Neuronal stem cell (in vitro differentiated cells): ENCODE measurements around the gene ATAD3C.
"Not testable (repeated sequence)": the region's sequence is repeated elsewhere in the genome, so short reads cannot be mapped to it uniquely, and the experiment has no call there.

Source experiments
- DNase-seq: peaks from one replicate; pipeline ENCODE4 v3.0.0-alpha.2; 2013; ENCODE audit warnings: low spot score
- H2AFZ ChIP-seq: one replicate; pipeline ENCODE4 v1.6.1; 2013; ENCODE audit warnings: mild to moderate bottlenecking, low read length, inconsistent platforms
- H2AK5ac ChIP-seq: 2 replicates; pipeline ENCODE4 v1.6.1; 2013; ENCODE audit warnings: low read depth, mild to moderate bottlenecking, inconsistent platforms, low read length, moderate library complexity, mixed read lengths
- H2BK120ac ChIP-seq: 2 replicates; pipeline ENCODE4 v1.6.1; 2013; ENCODE audit warnings: low read depth, mild to moderate bottlenecking, inconsistent platforms, low read length, moderate library complexity, mixed read lengths
- H2BK12ac ChIP-seq: one replicate; pipeline ENCODE4 v1.6.1; 2013; ENCODE audit warnings: low read length, inconsistent platforms
- H2BK15ac ChIP-seq: 2 replicates; pipeline ENCODE4 v1.6.1; 2013; ENCODE audit warnings: mild to moderate bottlenecking, low read length, inconsistent platforms, mixed read lengths
- H2BK5ac ChIP-seq: one replicate; pipeline ENCODE4 v1.6.1; 2013; ENCODE audit warnings: inconsistent platforms, mild to moderate bottlenecking, low read length, moderate library complexity
- H3K14ac ChIP-seq: one replicate; pipeline ENCODE4 v1.6.1; 2013; ENCODE audit warnings: low read length, inconsistent platforms
- H3K18ac ChIP-seq: 2 replicates; pipeline ENCODE4 v1.6.1; 2013; ENCODE audit warnings: low read length, inconsistent platforms
- H3K23ac ChIP-seq: 2 replicates; pipeline ENCODE4 v1.6.1; 2013; ENCODE audit warnings: low read depth, mild to moderate bottlenecking, mixed read lengths, low read length, inconsistent platforms; ENCODE audit not compliant: poor library complexity
- H3K27ac ChIP-seq: replicated peaks from 3 replicates; pipeline ENCODE4 v1.5.1; 2013; ENCODE audit warnings: low read length, inconsistent platforms
- H3K27me3 ChIP-seq, 3 experiments: 2 replicates each; pipeline ENCODE4 v1.6.1; 2013; ENCODE audit warnings: low read length in 3 of 3, mild to moderate bottlenecking in 2 of 3, inconsistent platforms in 1 of 3, low read depth in 1 of 3, mixed read lengths in 1 of 3, moderate library complexity in 1 of 3; ENCODE audit not compliant: control insufficient read depth in 3 of 3, insufficient read depth in 3 of 3
- H3K36me3 ChIP-seq, 2 donors: replicated peaks in 1 of 2; 2 replicates each; pipeline ENCODE4 v1.6.1; 2013; ENCODE audit warnings: low read length in 2 of 2; ENCODE audit not compliant: control insufficient read depth in 2 of 2, insufficient read depth in 2 of 2
- H3K4ac ChIP-seq: 2 replicates; pipeline ENCODE4 v1.6.1; 2013; ENCODE audit warnings: inconsistent platforms, mild to moderate bottlenecking, low read length, moderate library complexity
- H3K4me1 ChIP-seq, 2 donors: 1 replicate in 1 of 2; 2 replicates in 1 of 2; pipeline ENCODE4 v1.6.1; 2013; ENCODE audit warnings: low read length in 2 of 2, low read depth in 1 of 2; ENCODE audit not compliant: control insufficient read depth in 2 of 2, insufficient read depth in 1 of 2
- H3K4me2 ChIP-seq: one replicate; pipeline ENCODE4 v1.6.1; 2013; ENCODE audit warnings: mild to moderate bottlenecking, low read length, inconsistent platforms; ENCODE audit not compliant: insufficient read depth, poor library complexity, severe bottlenecking
- H3K4me3 ChIP-seq, 2 donors: 2 replicates each; pipeline ENCODE4 v1.5.1; 2013; ENCODE audit warnings: low read length in 2 of 2, mild to moderate bottlenecking in 2 of 2, inconsistent platforms in 1 of 2, moderate library complexity in 1 of 2
- H3K79me1 ChIP-seq: one replicate; pipeline ENCODE4 v1.6.1; 2013; ENCODE audit warnings: low read depth, mild to moderate bottlenecking, inconsistent platforms, low read length, moderate library complexity
- H3K9ac ChIP-seq: one replicate; pipeline ENCODE4 v1.6.1; 2013; ENCODE audit warnings: mild to moderate bottlenecking, low read depth, low read length, inconsistent platforms; ENCODE audit not compliant: poor library complexity
- H3K9me3 ChIP-seq, 2 donors: replicated peaks in 1 of 2; 2 replicates each; pipeline versions ENCODE3 to v1.6.1; 2013; ENCODE audit warnings: low read length in 2 of 2, mild to moderate bottlenecking in 2 of 2, inconsistent platforms in 1 of 2, low read depth in 1 of 2, mixed read lengths in 1 of 2, moderate library complexity in 1 of 2; ENCODE audit not compliant: control insufficient read depth in 2 of 2, insufficient read depth in 1 of 2
- H4K8ac ChIP-seq: one replicate; pipeline ENCODE4 v1.6.1; 2013; ENCODE audit warnings: low read depth, mild to moderate bottlenecking, inconsistent platforms, low read length, moderate library complexity
- H4K91ac ChIP-seq: one replicate; pipeline ENCODE4 v1.6.1; 2013; ENCODE audit warnings: low read length, low read depth, mild to moderate bottlenecking, inconsistent platforms; ENCODE audit not compliant: poor library complexity
- WGBS, 2 donors: extraction: QIAGEN DNeasy Blood & Tissue Kit; methylation state at CpG; one replicate each; pipeline ENCODE4 v1.1.7; 2013; ENCODE audit warnings: missing lambda C conversion rate in 2 of 2, mixed read lengths in 1 of 2; ENCODE audit not compliant: insufficient read length in 2 of 2, insufficient replicate concordance in 1 of 2; ENCODE audit errors: extremely low coverage in 2 of 2; 5-methylcytosine and 5-hydroxymethylcytosine counted together

Gene ATAD3C

GRCh38 chr1:1485755-1486317 lies 36.3 kb downstream of the ATAD3C start:
- not testable (repeated sequence) for H2AFZ ChIP-seq, H2BK120ac ChIP-seq, H3K9me3 ChIP-seq, H3K14ac ChIP-seq, H4K91ac ChIP-seq, H3K4ac ChIP-seq, H3K4me1 ChIP-seq, H3K23ac ChIP-seq, H2BK12ac ChIP-seq, H4K8ac ChIP-seq, H2BK15ac ChIP-seq, H3K4me2 ChIP-seq, H3K18ac ChIP-seq, H3K4me3 ChIP-seq, H3K27ac ChIP-seq, H3K9ac ChIP-seq, DNase-seq, H3K79me1 ChIP-seq, H2AK5ac ChIP-seq, H3K27me3 ChIP-seq, H2BK5ac ChIP-seq
- peaks cover 19 to 71% of the 10 kb centered on the region in 2 donors for H3K36me3 ChIP-seq
- WGBS, 2 donors, result no CpG with 5 or more reads among the region's 31 CpGs

GRCh38 chr1:1487701-1488100 lies 38.2 kb downstream of the ATAD3C start:
- Histone ChIP-seq H3K36me3 (peaks cover 26 to 78% of the 10 kb centered on the region in 2 donors), H4K8ac (peak overlapping the region; percentile 65), H2BK120ac (no peak overlapping the region), H3K4ac (no peak overlapping the region), H3K14ac (no peak overlapping the region), H3K23ac (peak overlapping the region; percentile 55), H3K9me3 (peaks cover 3 to 15% of the 10 kb centered on the region in 2 donors), H3K79me1 (no peaks in the 10 kb centered on the region), H3K27me3 (no peaks in the 10 kb centered on the region), H3K4me2 (no peak overlapping the region), H3K4me3 (no peak overlapping the region), H3K4me1 (no peaks in the 10 kb centered on the region), H2BK12ac (no peak overlapping the region), H3K9ac (no peak overlapping the region), H2BK5ac (no peak overlapping the region), H3K18ac (no peak overlapping the region), H2AFZ (no peak overlapping the region), H2BK15ac (no peak overlapping the region), H3K27ac (no peak overlapping the region), H2AK5ac (no peak overlapping the region), H4K91ac (no peak overlapping the region)
- DNase-seq, result no peak
- WGBS, 2 donors, result no CpG with 5 or more reads among the region's 18 CpGs

- no peak overlapping the region for H2AFZ ChIP-seq
- H3K4me2 ChIP-seq, result no peak overlapping the region
- H3K79me1 ChIP-seq, result no peaks in the 10 kb centered on the region
- H4K8ac ChIP-seq, result no peak overlapping the region
- H3K4ac ChIP-seq, result no peak overlapping the region
- no peak overlapping the region for H2BK12ac ChIP-seq
- no peak overlapping the region for H3K9ac ChIP-seq
- H2BK5ac ChIP-seq, result no peak overlapping the region
- H3K4me1 ChIP-seq, result no peaks in the 10 kb centered on the region
- no peak for DNase-seq
- H3K27ac ChIP-seq, result no peak overlapping the region
- no peak overlapping the region for H3K18ac ChIP-seq
- peaks cover 3 to 20% of the 10 kb centered on the region in 2 donors for H3K9me3 ChIP-seq
- no peak overlapping the region for H2BK15ac ChIP-seq
- no peak overlapping the region for H2BK120ac ChIP-seq
- peaks cover 24 to 74% of the 10 kb centered on the region in 2 donors for H3K36me3 ChIP-seq
- no peak overlapping the region for H3K4me3 ChIP-seq
- no peak overlapping the region for H3K23ac ChIP-seq
- no peak overlapping the region for H2AK5ac ChIP-seq
- H3K27me3 ChIP-seq, result no peaks in the 10 kb centered on the region
- WGBS, 2 donors, result no CpG with 5 or more reads among the region's 16 CpGs
- H3K14ac ChIP-seq, result no peak overlapping the region
- H4K91ac ChIP-seq, result no peak overlapping the region
These were observed 39.7 kb downstream of the ATAD3C start for GRCh38 chr1:1489231-1489630.

GRCh38 chr1:1489861-1490260 lies 40.4 kb downstream of the ATAD3C start:
- Histone ChIP-seq H3K9me3 (peaks cover 3 to 20% of the 10 kb centered on the region in 2 donors), H2BK5ac (no peak overlapping the region), H2BK15ac (no peak overlapping the region), H3K18ac (no peak overlapping the region), H3K27me3 (no peaks in the 10 kb centered on the region), H2BK12ac (no peak overlapping the region), H2AK5ac (no peak overlapping the region), H3K4me3 (no peak overlapping the region), H3K27ac (no peak overlapping the region), H3K4me1 (no peaks in the 10 kb centered on the region), H3K4ac (no peak overlapping the region), H3K14ac (no peak overlapping the region), H4K91ac (no peak overlapping the region), H3K79me1 (peaks cover 3% of the 10 kb centered on the region), H4K8ac (no peak overlapping the region), H3K9ac (no peak overlapping the region), H3K36me3 (peaks cover 26 to 70% of the 10 kb centered on the region in 2 donors), H2BK120ac (no peak overlapping the region), H3K4me2 (no peak overlapping the region), H2AFZ (no peak overlapping the region), H3K23ac (no peak overlapping the region)
- WGBS, 2 donors, result no CpG with 5 or more reads among the region's 19 CpGs
- no peak for DNase-seq
